K562 (cell line): ENCODE data around the gene PRKACA. TPM values are rescaled to one million over a fixed set of nuclear protein-coding genes. Genes with fewer than 3 reads are reported as not detected.
A peak's percentile ranks its signal among the peaks of the same experiment; 100 is the strongest.

Experiments used
- ATF7 ChIP-seq: fragments of 450-650 bp; IDR thresholded peaks from 2 replicates; pipeline ENCODE4 v1.7.1; 2014; ENCODE audit warnings: mild to moderate bottlenecking, moderate library complexity
- CBX5 ChIP-seq: IDR thresholded peaks from 2 replicates; pipeline ENCODE4 v1.6.1; 2014; ENCODE audit warnings: low read depth, borderline replicate concordance
- CREM ChIP-seq: IDR thresholded peaks from 2 replicates; pipeline ENCODE4 v1.6.1; 2014; ENCODE audit warnings: antibody characterized with exemption, low read depth
- EGR1 ChIP-seq: fragments of 450-650 bp; conservative IDR thresholded peaks from 2 replicates; pipeline ENCODE4 v1.6.1; 2017; ENCODE audit warnings: mild to moderate bottlenecking
- KLF1 ChIP-seq: fragments of 450-650 bp; IDR thresholded peaks from 2 replicates; pipeline ENCODE4 v1.6.1; 2016; ENCODE audit warnings: missing genetic modification characterization, missing compliant biosample characterization
- KLF10 ChIP-seq: fragments of 250-450 bp; sonication (Bioruptor Pico); IDR thresholded peaks from 2 replicates; pipeline ENCODE4 v1.6.1; 2021; ENCODE audit warnings: matching md5 sums
- NCOA4 ChIP-seq: fragments of 450-650 bp; IDR thresholded peaks from 2 replicates; pipeline ENCODE4 v1.6.1; 2018; ENCODE audit warnings: mild to moderate bottlenecking; ENCODE audit not compliant: partially characterized antibody
- NONO ChIP-seq, 2 experiments: fragments of 200-400 bp in 1 of 2; fragments of 450-650 bp in 1 of 2; formaldehyde crosslinking in 1 of 2; IDR thresholded peaks; 2 replicates each; pipeline ENCODE4 v1.6.1; 2017; ENCODE audit warnings: low read depth in 2 of 2, mild to moderate bottlenecking in 2 of 2, moderate library complexity in 2 of 2, low read length in 1 of 2
- NR2C1 ChIP-seq, 2 experiments: fragments of 450-650 bp; IDR thresholded peaks; 2 replicates each; pipeline ENCODE4 v1.6.1; 2017; ENCODE audit warnings: mild to moderate bottlenecking in 2 of 2, antibody characterized with exemption in 1 of 2, inconsistent platforms in 1 of 2, missing compliant biosample characterization in 1 of 2, missing genetic modification characterization in 1 of 2
- PTBP1 ChIP-seq: fragments of 200-400 bp; formaldehyde crosslinking; IDR thresholded peaks from 2 replicates; pipeline ENCODE4 v1.6.1; 2017; ENCODE audit warnings: low read depth, low read length
- RFX1 ChIP-seq: fragments of 450-650 bp; IDR thresholded peaks from 2 replicates; pipeline ENCODE4 v1.6.1; 2016; ENCODE audit warnings: mild to moderate bottlenecking, moderate library complexity
- TEAD4 ChIP-seq, 2 experiments: sonication (generic) in 1 of 2; formaldehyde crosslinking in 1 of 2; IDR thresholded peaks; 2 replicates each; pipeline versions ENCODE4 v1.6.1 to v1.8.0; 2012 to 2022; ENCODE audit warnings: borderline replicate concordance in 1 of 2, inconsistent platforms in 1 of 2, low read length in 1 of 2, mild to moderate bottlenecking in 1 of 2, missing genetic modification reagents in 1 of 2
- THRA ChIP-seq: fragments of 450-650 bp; IDR thresholded peaks from 2 replicates; pipeline ENCODE4 v1.6.1; 2017; ENCODE audit warnings: mild to moderate bottlenecking, moderate library complexity
- TRIM25 ChIP-seq: fragments of 450-650 bp; IDR thresholded peaks from 2 replicates; pipeline ENCODE4 v1.7.0; 2016; ENCODE audit warnings: borderline replicate concordance
- YY1 ChIP-seq, 3 experiments: IDR thresholded peaks; 2 replicates each; pipeline ENCODE4 v1.6.1; 2011; ENCODE audit warnings: low read length in 2 of 3, mild to moderate bottlenecking in 2 of 3, moderate library complexity in 2 of 3, borderline replicate concordance in 1 of 3, control low read depth in 1 of 3, low read depth in 1 of 3; ENCODE audit not compliant: insufficient read depth in 3 of 3, insufficient replicate concordance in 2 of 3, control insufficient read depth in 1 of 3, insufficient read length in 1 of 3; ENCODE audit errors: extremely low read depth in 1 of 3
- ZFX ChIP-seq: sonication (generic); formaldehyde crosslinking; IDR thresholded peaks from 2 replicates; pipeline ENCODE4 v1.8.0; 2022; ENCODE audit warnings: mild to moderate bottlenecking, missing genetic modification reagents, moderate library complexity
- ZNF184 ChIP-seq: sonication (generic); formaldehyde crosslinking; IDR thresholded peaks from 2 replicates; pipeline ENCODE4 v1.5.0; 2020; ENCODE audit warnings: missing genetic modification reagents
- ZNF41 ChIP-seq: fragments of 250-450 bp; sonication (Bioruptor Pico); conservative IDR thresholded peaks from 2 replicates; pipeline ENCODE4 v1.4.0; 2020; ENCODE audit warnings: mild to moderate bottlenecking
- ZNF740 ChIP-seq, 3 experiments: fragments of 200-800 bp in 1 of 3; sonication (Bioruptor generic) in 1 of 3; sonication (generic) in 1 of 3; formaldehyde crosslinking in 1 of 3; IDR thresholded peaks; 2 replicates each; pipeline versions ENCODE4 v1.6.1 to v1.8.0; 2016 to 2022; ENCODE audit warnings: mild to moderate bottlenecking in 2 of 3, missing compliant biosample characterization in 2 of 3, missing genetic modification characterization in 2 of 3, missing genetic modification reagents in 1 of 3
- polyA plus RNA-seq, 8 experiments: library from polyadenylated mRNA; depleted of rRNA in 4 of 8; stranded (reverse) in 5 of 8; unstranded in 3 of 8; fragments of >200 nt; fragmentation: Nextera tagmentation in 2 of 8; fragmentation: Illumina TruSeq in 1 of 8; extraction: Ambion mirVana in 2 of 8; extraction: Trizol in 1 of 8; gene quantifications; 2 replicates each; pipeline versions ENCODE4 v1.2.1 to v1.2.3, GENCODE V29; 2011 to 2014; ENCODE audit warnings: inconsistent platforms in 1 of 8, missing spikeins in 1 of 8
- total RNA-seq, 7 experiments: library from RNA; depleted of rRNA in 6 of 7; stranded (reverse); fragments of >200 nt in 6 of 7; fragmentation: Illumina TruSeq in 2 of 7; extraction: Trizol in 2 of 7; gene quantifications; 2 replicates each; pipeline versions ENCODE4 v1.2.1 to v1.2.3, GENCODE V29; 2011 to 2021; ENCODE audit warnings: low replicate concordance in 1 of 7

Gene PRKACA
- total and polyA plus RNA-seq, 9 of the 15 experiments (the other 6 are each of a cell fraction or from before 2014, with no cell fraction given), result 1.2 to 63.1 (median 13.0) TPM

DNA sequence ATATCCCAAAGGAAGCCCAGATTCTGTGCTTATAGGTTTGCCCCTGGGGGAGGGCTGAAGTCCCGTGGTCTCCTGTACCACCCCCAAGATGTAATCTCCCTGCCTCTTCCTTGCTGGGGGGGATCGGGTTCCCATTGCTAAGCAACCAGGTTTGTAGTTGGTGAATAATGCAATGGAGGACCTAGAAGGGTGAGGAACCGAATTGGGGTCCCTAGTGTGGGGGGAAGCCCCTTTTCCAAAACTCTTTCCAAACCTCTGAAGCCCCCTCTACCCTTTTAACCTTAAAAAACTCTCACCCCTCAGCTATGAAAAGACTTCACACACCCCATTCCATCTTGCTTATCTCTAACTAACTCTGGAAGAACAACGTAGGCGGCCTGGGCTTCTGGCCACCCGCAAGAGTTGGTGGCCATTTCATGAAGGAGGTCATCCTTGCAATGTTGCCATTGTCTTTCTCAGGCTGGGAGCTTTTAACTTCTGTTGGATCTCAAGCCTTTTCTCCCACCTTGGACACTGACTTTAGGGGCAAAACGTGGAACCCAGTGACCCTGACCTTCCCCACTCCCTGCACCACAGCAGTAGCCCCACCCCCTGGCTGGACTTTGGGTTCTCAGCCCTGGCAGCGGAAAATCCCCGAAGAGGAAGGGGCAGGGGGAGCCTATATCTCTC, 56.3 kb downstream of the PRKACA start (continued):
- TF ChIP-seq CREM, result peak; percentile 31; the same call in 1 of the 2 replicates
- TF ChIP-seq CBX5, result no peak
- TF ChIP-seq KLF1, result 0 out of 2 replicates have a peak, but pooled peaks have one; percentile 41
- TF ChIP-seq NCOA4, result no peak
- 0 out of 2 replicates have a peak, but pooled peaks have one; percentile 13 for TF ChIP-seq PTBP1
- TF ChIP-seq KLF10, result no peak
- 0 out of 2 replicates have a peak, but pooled peaks have one; percentile 2 for TF ChIP-seq ZFX (CRISPR knock-in tag)
- TF ChIP-seq ZNF41, result no peak
- no peak for TF ChIP-seq ZNF184 (CRISPR knock-in tag)
- no peak for TF ChIP-seq NR2C1 (IDR thresholded peaks at IDR 0.05)
- TF ChIP-seq NR2C1 (tag; IDR thresholded peaks at IDR 0.05), result 0 out of 2 replicates have a peak, but pooled peaks have one; percentile 26
- peak; percentile 54; the same call in 1 of the 2 replicates for TF ChIP-seq TEAD4 (IDR thresholded peaks at IDR 0.05; ENCODE audit: low read length)
- TF ChIP-seq TEAD4 (CRISPR knock-in tag; IDR thresholded peaks at IDR 0.05; ENCODE audit: borderline replicate concordance), result no peak
- no peak for TF ChIP-seq THRA
- TF ChIP-seq TRIM25, result no peak
- peak; percentile 67; the same call in 1 of the 2 replicates for TF ChIP-seq ATF7
- peak; percentile 76 for TF ChIP-seq EGR1
- peak in 1 of 3 experiments; percentile 86 for TF ChIP-seq YY1 (IDR thresholded peaks at IDR 0.05; ENCODE audit: borderline replicate concordance in 1 of 3, control insufficient read depth in 1 of 3, extremely low read depth in 1 of 3, insufficient read depth in 3 of 3, insufficient read length in 1 of 3, insufficient replicate concordance in 2 of 3, low read depth in 1 of 3, low read length in 2 of 3)
- TF ChIP-seq ZNF740 (CRISPR knock-in tag; IDR thresholded peaks at IDR 0.05), result no peak
- peak in 1 of 2 experiments; percentile 21; a peak in 1 of 4 replicates for TF ChIP-seq ZNF740 (tag; IDR thresholded peaks at IDR 0.05)
- no peak for TF ChIP-seq NONO (IDR thresholded peaks at IDR 0.05; ENCODE audit: low read depth in 2 of 2, low read length in 1 of 2)
- TF ChIP-seq RFX1, result peak; percentile 74
